ENCODE measurements around the gene HACD2.

The HACD2 gene

GRCh38 chr3:123611082-123611481 lies 26.2 kb upstream of the HACD2 start:
- Histone ChIP-seq H3K9ac (ENCODE audit: low read length) (no peak overlapping the region), H3K36me3 (ENCODE audit: control insufficient read depth in 1 of 2, insufficient read depth in 2 of 2, low read depth in 1 of 2, low read length in 2 of 2) (peaks cover 22 to 42% of the 10 kb centered on the region in 2 experiments), H4K8ac (ENCODE audit: low read length) (no peak overlapping the region), H2BK120ac (ENCODE audit: low read depth, low read length) (no peak overlapping the region), H4K91ac (ENCODE audit: low read length) (no peak overlapping the region), H2BK15ac (ENCODE audit: low read depth, poor library complexity, severe bottlenecking) (no peak overlapping the region), H3K27me3 (ENCODE audit: control insufficient read depth in 1 of 2, insufficient read depth in 1 of 2, low read length in 2 of 2) (no peaks in the 10 kb centered on the region), H3K27ac (ENCODE audit: low read length, poor library complexity, severe bottlenecking) (no peak overlapping the region), H3K4me1 (ENCODE audit: control insufficient read depth, insufficient read depth, low read depth, low read length) (peaks cover 5% of the 10 kb centered on the region), H3K4me2 (ENCODE audit: low read length, poor library complexity, severe bottlenecking) (no peak overlapping the region), H3K79me1 (replicated peaks; ENCODE audit: low read length, poor library complexity, severe bottlenecking) (peaks cover 13% of the 10 kb centered on the region), H2BK5ac (ENCODE audit: low read depth, low read length, poor library complexity, severe bottlenecking) (no peak overlapping the region), H3K9me3 (ENCODE audit: control insufficient read depth, low read length) (no peaks in the 10 kb centered on the region), H3K23ac (ENCODE audit: low read length in 2 of 2) (no peak overlapping the region), H2AK5ac (ENCODE audit: low read length, severe bottlenecking) (no peak overlapping the region), H3K4me3 (ENCODE audit: insufficient read depth in 1 of 2, low read depth in 1 of 2, low read length in 2 of 2) (no peak overlapping the region), H2AFZ (ENCODE audit: low read depth, low read length) (no peak overlapping the region), H3K4ac (ENCODE audit: low read depth in 1 of 2, low read length in 2 of 2) (no peak overlapping the region), H2BK12ac (ENCODE audit: low read length in 2 of 2) (no peak overlapping the region), H3K14ac (ENCODE audit: low read length in 2 of 2) (no peak overlapping the region), H3K18ac (ENCODE audit: low read depth in 1 of 2, low read length in 2 of 2) (no peak overlapping the region)
- DNase-seq = no peak

GRCh38 chr3:123610331-123610730 lies 25.5 kb upstream of the HACD2 start:
- no peak overlapping the region for H4K91ac ChIP-seq (ENCODE audit: low read length)
- H2AFZ ChIP-seq (ENCODE audit: low read depth, low read length) = no peak overlapping the region
- H3K27me3 ChIP-seq (ENCODE audit: control insufficient read depth in 1 of 2, insufficient read depth in 1 of 2, low read length in 2 of 2) = no peaks in the 10 kb centered on the region
- H2BK5ac ChIP-seq (ENCODE audit: low read depth, low read length, poor library complexity, severe bottlenecking) = no peak overlapping the region
- no peak overlapping the region for H2BK15ac ChIP-seq (ENCODE audit: low read depth, poor library complexity, severe bottlenecking)
- H3K27ac ChIP-seq (ENCODE audit: low read length, poor library complexity, severe bottlenecking) = peak overlapping the region; percentile 20
- WGBS = 88% methylated on average over 2 of the region's 3 CpGs
- H3K14ac ChIP-seq (ENCODE audit: low read length in 2 of 2) = no peak overlapping the region
- peaks cover 12% of the 10 kb centered on the region for H3K79me1 ChIP-seq (replicated peaks; ENCODE audit: low read length, poor library complexity, severe bottlenecking)
- H3K4me1 ChIP-seq (ENCODE audit: control insufficient read depth, insufficient read depth, low read depth, low read length) = peaks cover 11% of the 10 kb centered on the region
- no peak overlapping the region for H3K4me2 ChIP-seq (ENCODE audit: low read length, poor library complexity, severe bottlenecking)
- no peak overlapping the region for H3K9ac ChIP-seq (ENCODE audit: low read length)
- no peak overlapping the region for H3K18ac ChIP-seq (ENCODE audit: low read depth in 1 of 2, low read length in 2 of 2)
- peaks cover 19 to 41% of the 10 kb centered on the region in 2 experiments for H3K36me3 ChIP-seq (ENCODE audit: control insufficient read depth in 1 of 2, insufficient read depth in 2 of 2, low read depth in 1 of 2, low read length in 2 of 2)
- H2BK12ac ChIP-seq (ENCODE audit: low read length in 2 of 2) = no peak overlapping the region
- H2AK5ac ChIP-seq (ENCODE audit: low read length, severe bottlenecking) = no peak overlapping the region
- no peak overlapping the region for H3K23ac ChIP-seq (ENCODE audit: low read length in 2 of 2)
- H3K4me3 ChIP-seq (ENCODE audit: insufficient read depth in 1 of 2, low read depth in 1 of 2, low read length in 2 of 2) = no peak overlapping the region
- no peaks in the 10 kb centered on the region for H3K9me3 ChIP-seq (ENCODE audit: control insufficient read depth, low read length)
- H2BK120ac ChIP-seq (ENCODE audit: low read depth, low read length) = no peak overlapping the region
- H3K4ac ChIP-seq (ENCODE audit: low read depth in 1 of 2, low read length in 2 of 2) = no peak overlapping the region
- no peak overlapping the region for H4K8ac ChIP-seq (ENCODE audit: low read length)
- no peak for DNase-seq

- no peak overlapping the region for H3K4me3 ChIP-seq (ENCODE audit: insufficient read depth in 1 of 2, low read depth in 1 of 2, low read length in 2 of 2)
These were observed 24.2 kb upstream of the HACD2 start for GRCh38 chr3:123609063-123609462.

GRCh38 chr3:123608263-123608937 lies 23.5 kb upstream of the HACD2 start:
- H3K23ac ChIP-seq (ENCODE audit: low read length in 2 of 2) = no peak overlapping the region
- H3K27me3 ChIP-seq (ENCODE audit: control insufficient read depth in 1 of 2, insufficient read depth in 1 of 2, low read length in 2 of 2) = no peaks in the 10 kb centered on the region
- 100% methylated on average over 2 of the region's 3 CpGs for WGBS
- H2BK120ac ChIP-seq (ENCODE audit: low read depth, low read length) = no peak overlapping the region
- no peak overlapping the region for H3K4ac ChIP-seq (ENCODE audit: low read depth in 1 of 2, low read length in 2 of 2)
- no peak overlapping the region for H4K8ac ChIP-seq (ENCODE audit: low read length)
- H2BK12ac ChIP-seq (ENCODE audit: low read length in 2 of 2) = no peak overlapping the region
- H2AFZ ChIP-seq (ENCODE audit: low read depth, low read length) = no peak overlapping the region
- no peak overlapping the region for H2BK15ac ChIP-seq (ENCODE audit: low read depth, poor library complexity, severe bottlenecking)
- no peak overlapping the region for H2BK5ac ChIP-seq (ENCODE audit: low read depth, low read length, poor library complexity, severe bottlenecking)
- H3K4me2 ChIP-seq (ENCODE audit: low read length, poor library complexity, severe bottlenecking) = no peak overlapping the region
- H4K91ac ChIP-seq (ENCODE audit: low read length) = no peak overlapping the region
- H3K79me1 ChIP-seq (replicated peaks; ENCODE audit: low read length, poor library complexity, severe bottlenecking) = peaks cover 11% of the 10 kb centered on the region
- H2AK5ac ChIP-seq (ENCODE audit: low read length, severe bottlenecking) = no peak overlapping the region
- no peak overlapping the region for H3K4me3 ChIP-seq (ENCODE audit: insufficient read depth in 1 of 2, low read depth in 1 of 2, low read length in 2 of 2)
- H3K14ac ChIP-seq (ENCODE audit: low read length in 2 of 2) = no peak overlapping the region
- DNase-seq = no peak
- H3K18ac ChIP-seq (ENCODE audit: low read depth in 1 of 2, low read length in 2 of 2) = peak overlapping the region in 1 of 2 experiments; percentile 48
- no peaks in the 10 kb centered on the region for H3K9me3 ChIP-seq (ENCODE audit: control insufficient read depth, low read length)
- peaks cover 18% of the 10 kb centered on the region for H3K4me1 ChIP-seq (ENCODE audit: control insufficient read depth, insufficient read depth, low read depth, low read length)
- no peak overlapping the region for H3K9ac ChIP-seq (ENCODE audit: low read length)
- H3K36me3 ChIP-seq (ENCODE audit: control insufficient read depth in 1 of 2, insufficient read depth in 2 of 2, low read depth in 1 of 2, low read length in 2 of 2) = peaks cover 6 to 27% of the 10 kb centered on the region in 2 experiments
- peak overlapping the region; percentile 3 for H3K27ac ChIP-seq (ENCODE audit: low read length, poor library complexity, severe bottlenecking)

More at GRCh38 chr3:123609063-123609462, 24.2 kb upstream of the HACD2 start:
- Histone ChIP-seq H2BK15ac (ENCODE audit: low read depth, poor library complexity, severe bottlenecking) (no peak overlapping the region), H3K18ac (ENCODE audit: low read depth in 1 of 2, low read length in 2 of 2) (peak overlapping the region in 1 of 2 experiments; percentile 43), H3K79me1 (replicated peaks; ENCODE audit: low read length, poor library complexity, severe bottlenecking) (peaks cover 10% of the 10 kb centered on the region), H2BK5ac (ENCODE audit: low read depth, low read length, poor library complexity, severe bottlenecking) (no peak overlapping the region), H3K4me1 (ENCODE audit: control insufficient read depth, insufficient read depth, low read depth, low read length) (peaks cover 17% of the 10 kb centered on the region), H3K9ac (ENCODE audit: low read length) (no peak overlapping the region), H4K8ac (ENCODE audit: low read length) (no peak overlapping the region), H4K91ac (ENCODE audit: low read length) (no peak overlapping the region), H2AK5ac (ENCODE audit: low read length, severe bottlenecking) (no peak overlapping the region), H2AFZ (ENCODE audit: low read depth, low read length) (no peak overlapping the region), H3K9me3 (ENCODE audit: control insufficient read depth, low read length) (no peaks in the 10 kb centered on the region), H3K4me2 (ENCODE audit: low read length, poor library complexity, severe bottlenecking) (no peak overlapping the region), H3K27me3 (ENCODE audit: control insufficient read depth in 1 of 2, insufficient read depth in 1 of 2, low read length in 2 of 2) (no peaks in the 10 kb centered on the region), H2BK120ac (ENCODE audit: low read depth, low read length) (no peak overlapping the region), H3K36me3 (ENCODE audit: control insufficient read depth in 1 of 2, insufficient read depth in 2 of 2, low read depth in 1 of 2, low read length in 2 of 2) (peaks cover 10 to 34% of the 10 kb centered on the region in 2 experiments), H3K4ac (ENCODE audit: low read depth in 1 of 2, low read length in 2 of 2) (no peak overlapping the region), H3K23ac (ENCODE audit: low read length in 2 of 2) (no peak overlapping the region), H3K27ac (ENCODE audit: low read length, poor library complexity, severe bottlenecking) (peak overlapping the region; percentile 7), H3K14ac (ENCODE audit: low read length in 2 of 2) (no peak overlapping the region), H2BK12ac (ENCODE audit: low read length in 2 of 2) (peak overlapping the region in 1 of 2 experiments; percentile 39)
- no peak for DNase-seq
- 86% methylated on average over 5 of the region's 5 CpGs for WGBS

All from mesenchymal stem cell (in vitro differentiated cells and primary cell).